NAMALWA (cell line): ENCODE measurements around the gene ITGA11.

Experiments used
- DNase-seq: peaks from one replicate; pipeline ENCODE4 v3.0.0-alpha.2; 2015; ENCODE audit warnings: low spot score

The ITGA11 gene

GRCh38 chr15:68310804-68311463 lies 121.0 kb downstream of the ITGA11 start:
- DNase-seq, result no peak

- no peak for DNase-seq
Observed at GRCh38 chr15:68310178-68310803, 121.7 kb downstream of the ITGA11 start.

- DNase-seq, result no peak
Observed at GRCh38 chr15:68309024-68309423, 122.9 kb downstream of the ITGA11 start.

GRCh38 chr15:68307131-68307928 lies 124.6 kb downstream of the ITGA11 start:
- no peak for DNase-seq

GRCh38 chr15:68305420-68305871 lies 126.5 kb downstream of the ITGA11 start:
- DNase-seq, result no peak

- no peak for DNase-seq
Observed at GRCh38 chr15:68304589-68305337, 127.2 kb downstream of the ITGA11 start.

GRCh38 chr15:68303560-68304436 lies 128.2 kb downstream of the ITGA11 start:
- no peak for DNase-seq

- DNase-seq, result no peak
Observed at GRCh38 chr15:68303134-68303533, 128.8 kb downstream of the ITGA11 start.

- no peak for DNase-seq
Observed at GRCh38 chr15:68302729-68303128, 129.2 kb downstream of the ITGA11 start.

- DNase-seq, result no peak
Observed at GRCh38 chr15:68301301-68301700, 130.7 kb downstream of the ITGA11 start.

- no peak for DNase-seq
Observed at GRCh38 chr15:68300115-68300940, 131.6 kb downstream of the ITGA11 start.

- DNase-seq, result no peak
Observed at GRCh38 chr15:68299436-68299835, 132.5 kb downstream of the ITGA11 start.

- DNase-seq, result peak; percentile 88
Observed at GRCh38 chr15:68298882-68299381, 133.0 kb downstream of the ITGA11 start.

- no peak for DNase-seq
Observed at GRCh38 chr15:68298336-68298735, 133.6 kb downstream of the ITGA11 start.

GRCh38 chr15:68295014-68295805 lies 136.8 kb downstream of the ITGA11 start:
- no peak for DNase-seq

- DNase-seq, result no peak
Observed at GRCh38 chr15:68292967-68293366, 139.0 kb downstream of the ITGA11 start.

- DNase-seq, result no peak
Observed at GRCh38 chr15:68292157-68292781, 139.7 kb downstream of the ITGA11 start.

- DNase-seq, result no peak
Observed at GRCh38 chr15:68290715-68291114, 141.2 kb downstream of the ITGA11 start.
